H9 (cell line): ENCODE data around the gene PTCSC3. TPM values are rescaled to one million over a fixed set of nuclear protein-coding genes. Genes with fewer than 3 reads are reported as not detected.

ENCODE experiments used
- DNase-seq: peaks from one replicate; pipeline ENCODE4 v3.0.0-alpha.2; 2017
- H2AFZ ChIP-seq: one replicate; pipeline ENCODE4 v1.6.1; 2013; ENCODE audit warnings: mild to moderate bottlenecking, low read length, control low read depth, moderate library complexity
- H2AK5ac ChIP-seq: 2 replicates; pipeline ENCODE4 v1.6.1; 2013; ENCODE audit warnings: low read length, control low read depth, mixed read lengths; ENCODE audit not compliant: insufficient read length
- H2BK120ac ChIP-seq: one replicate; pipeline ENCODE4 v1.6.1; 2013; ENCODE audit warnings: low read depth, mild to moderate bottlenecking, low read length, control low read depth, inconsistent platforms; ENCODE audit not compliant: poor library complexity, severe bottlenecking
- H2BK12ac ChIP-seq: 2 replicates; pipeline ENCODE4 v1.6.1; 2013; ENCODE audit warnings: low read length, control low read depth, mixed read lengths, low read depth; ENCODE audit not compliant: insufficient read length
- H2BK15ac ChIP-seq: 2 replicates; pipeline ENCODE4 v1.6.1; 2013; ENCODE audit warnings: low read depth, low read length, control low read depth
- H2BK20ac ChIP-seq: one replicate; pipeline ENCODE4 v1.6.1; 2013; ENCODE audit warnings: low read depth, mild to moderate bottlenecking, low read length, control low read depth, inconsistent platforms; ENCODE audit not compliant: poor library complexity, severe bottlenecking
- H2BK5ac ChIP-seq: 2 replicates; pipeline ENCODE4 v1.6.1; 2013; ENCODE audit warnings: low read length, control low read depth, mixed read lengths; ENCODE audit not compliant: insufficient read length
- H3K14ac ChIP-seq: 2 replicates; pipeline ENCODE4 v1.6.1; 2013; ENCODE audit warnings: low read length, control low read depth; ENCODE audit not compliant: insufficient read depth
- H3K18ac ChIP-seq: 2 replicates; pipeline ENCODE4 v1.6.1; 2013; ENCODE audit warnings: low read depth, mild to moderate bottlenecking, mixed read lengths, low read length, control low read depth; ENCODE audit not compliant: insufficient read length
- H3K23ac ChIP-seq: 2 replicates; pipeline ENCODE4 v1.6.1; 2013; ENCODE audit warnings: low read length, control low read depth, mixed read lengths, low read depth; ENCODE audit not compliant: insufficient read length
- H3K23me2 ChIP-seq: 2 replicates; pipeline ENCODE4 v1.6.1; 2013; ENCODE audit warnings: low read depth, mild to moderate bottlenecking, mixed read lengths, low read length, control low read depth; ENCODE audit not compliant: insufficient read length, poor library complexity, severe bottlenecking
- H3K27ac ChIP-seq: 2 replicates; pipeline ENCODE4 v1.5.1; 2013; ENCODE audit warnings: low read length, control low read depth, mixed read lengths, low read depth; ENCODE audit not compliant: insufficient read length
- H3K27me3 ChIP-seq: 2 replicates; pipeline ENCODE4 v1.6.1; 2013; ENCODE audit warnings: low read length, control low read depth, inconsistent platforms; ENCODE audit not compliant: insufficient read depth
- H3K4ac ChIP-seq: 2 replicates; pipeline ENCODE4 v1.6.1; 2013; ENCODE audit warnings: low read depth, mild to moderate bottlenecking, control low read depth, inconsistent platforms, low read length, moderate library complexity
- H3K4me1 ChIP-seq: 2 replicates; pipeline ENCODE4 v1.6.1; 2013; ENCODE audit warnings: low read length, control low read depth, inconsistent platforms; ENCODE audit not compliant: insufficient read depth
- H3K4me2 ChIP-seq: 2 replicates; pipeline ENCODE4 v1.6.1; 2013; ENCODE audit warnings: low read length, control low read depth, mixed read lengths; ENCODE audit not compliant: insufficient read length, insufficient read depth
- H3K56ac ChIP-seq: 2 replicates; pipeline ENCODE4 v1.6.1; 2013; ENCODE audit warnings: low read depth, mild to moderate bottlenecking, mixed read lengths, low read length, control low read depth; ENCODE audit not compliant: insufficient read length
- H3K79me1 ChIP-seq: 2 replicates; pipeline ENCODE4 v1.6.1; 2013; ENCODE audit warnings: low read depth, mild to moderate bottlenecking, moderate library complexity, low read length, control low read depth, inconsistent platforms; ENCODE audit not compliant: insufficient read depth, poor library complexity, severe bottlenecking
- H3K79me2 ChIP-seq: 2 replicates; pipeline ENCODE4 v1.6.1; 2013; ENCODE audit warnings: low read length, control low read depth, inconsistent platforms; ENCODE audit not compliant: insufficient read depth
- H3K9ac ChIP-seq: 2 replicates; pipeline ENCODE4 v1.6.1; 2013; ENCODE audit warnings: low read length, control low read depth, mixed read lengths; ENCODE audit not compliant: insufficient read length; ENCODE audit errors: extremely low read depth
- H3K9me3 ChIP-seq: one replicate; pipeline ENCODE4 v1.6.1; 2013; ENCODE audit warnings: low read depth, low read length, inconsistent platforms; ENCODE audit not compliant: control insufficient read depth
- H3T11ph ChIP-seq: one replicate; pipeline ENCODE4 v1.6.1; 2013; ENCODE audit warnings: mild to moderate bottlenecking, low read length, control low read depth, inconsistent platforms
- H4K20me1 ChIP-seq: one replicate; pipeline ENCODE4 v1.6.1; 2013; ENCODE audit not compliant: control insufficient read depth, insufficient read length, insufficient read depth
- H4K5ac ChIP-seq: 2 replicates; pipeline ENCODE4 v1.6.1; 2013; ENCODE audit warnings: low read depth, mild to moderate bottlenecking, mixed read lengths, low read length, control low read depth; ENCODE audit not compliant: insufficient read length
- H4K8ac ChIP-seq: replicated peaks from 2 replicates; pipeline ENCODE4 v1.6.1; 2013; ENCODE audit warnings: low read length, control low read depth, mixed read lengths, low read depth; ENCODE audit not compliant: insufficient read length
- H4K91ac ChIP-seq: 2 replicates; pipeline ENCODE4 v1.6.1; 2013; ENCODE audit warnings: low read depth, mild to moderate bottlenecking, moderate library complexity, mixed read lengths, low read length, control low read depth; ENCODE audit not compliant: insufficient read length
- H3K27ac Mint-ChIP-seq, 3 experiments: 2 replicates in 2 of 3; 3 replicates in 1 of 3; pipeline ENCODE4 v1.8.0; 2020 to 2021; ENCODE audit warnings: mixed read lengths in 3 of 3, mild to moderate bottlenecking in 1 of 3, moderate library complexity in 1 of 3
- H3K27me3 Mint-ChIP-seq: 2 replicates; pipeline ENCODE4 v1.8.0; 2021; ENCODE audit warnings: low read depth, mild to moderate bottlenecking, moderate library complexity, mixed read lengths
- H3K36me3 Mint-ChIP-seq, 3 experiments: 2 replicates in 2 of 3; 3 replicates in 1 of 3; pipeline ENCODE4 v1.8.0; 2020 to 2021; ENCODE audit warnings: low read depth in 3 of 3, mixed read lengths in 3 of 3; ENCODE audit not compliant: insufficient read depth in 1 of 3
- H3K4me1 Mint-ChIP-seq, 2 experiments: 2 replicates each; pipeline ENCODE4 v1.8.0; 2020; ENCODE audit warnings: mixed read lengths in 2 of 2
- H3K4me3 Mint-ChIP-seq, 2 experiments: 2 replicates in 1 of 2; 3 replicates in 1 of 2; pipeline ENCODE4 v1.8.0; 2020 to 2021; ENCODE audit warnings: mild to moderate bottlenecking in 2 of 2, mixed read lengths in 2 of 2, moderate library complexity in 1 of 2
- H3K9me3 Mint-ChIP-seq, 2 experiments: 2 replicates in 1 of 2; 3 replicates in 1 of 2; pipeline ENCODE4 v1.8.0; 2020; ENCODE audit warnings: mild to moderate bottlenecking in 2 of 2, mixed read lengths in 2 of 2, moderate library complexity in 1 of 2
- CTCF ChIP-seq: fragments of 200-600 bp; sonication (generic); conservative IDR thresholded peaks from 3 replicates; pipeline ENCODE4 v1.8.0; 2021; ENCODE audit warnings: antibody characterized with exemption, mild to moderate bottlenecking
- WGBS: extraction: QIAGEN DNeasy Blood & Tissue Kit; methylation state at CpG from one replicate; pipeline ENCODE4 v1.1.7; 2013; ENCODE audit warnings: missing lambda C conversion rate, low lambda C conversion rate, mixed read lengths; ENCODE audit not compliant: insufficient read length; ENCODE audit errors: extremely low coverage; 5-methylcytosine and 5-hydroxymethylcytosine counted together
- total RNA-seq: library from RNA; stranded (reverse); gene quantifications from 2 replicates; pipeline ENCODE4 v1.2.1, GENCODE V29; 2021

PTCSC3 gene
- total RNA-seq, 1 experiment from 2014 or later: not detected

DNA sequence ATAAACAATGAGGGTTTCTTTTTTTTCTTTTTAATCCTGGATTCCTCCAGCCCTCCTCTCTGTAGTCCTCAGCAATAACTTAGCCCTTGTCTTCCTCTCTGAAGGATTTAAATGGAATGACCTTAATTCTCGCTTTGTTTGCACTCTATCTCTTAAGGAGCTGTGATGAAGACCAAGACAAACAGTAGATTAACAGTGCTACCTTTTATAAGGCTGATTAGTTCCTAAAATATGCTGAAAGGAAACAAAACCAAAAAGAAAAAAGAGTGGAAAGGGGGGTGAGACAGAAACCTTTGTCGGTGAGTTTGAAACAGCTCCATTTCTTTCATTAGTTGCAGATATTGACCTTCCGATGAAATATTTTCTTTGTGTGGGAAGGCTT, 38.7 kb upstream of the PTCSC3 start:
- Histone ChIP-seq H2AK5ac (no peak overlapping the region), H4K20me1 (no peaks in the 10 kb centered on the region), H3K4ac (no peak overlapping the region), H2BK20ac (no peak overlapping the region), H2BK15ac (no peak overlapping the region), H3K27me3 (no peaks in the 10 kb centered on the region), H3K4me1 (no peaks in the 10 kb centered on the region), H2AFZ (no peak overlapping the region), H4K8ac (no peak overlapping the region), H2BK12ac (no peak overlapping the region), H3K79me1 (no peaks in the 10 kb centered on the region), H3K23ac (no peak overlapping the region), H3K9me3 (no peaks in the 10 kb centered on the region), H3K14ac (no peak overlapping the region), H3T11ph (no peak overlapping the region), H2BK120ac (no peak overlapping the region), H3K27ac (no peak overlapping the region), H4K91ac (no peak overlapping the region), H2BK5ac (no peak overlapping the region), H3K9ac (no peak overlapping the region), H3K23me2 (no peaks in the 10 kb centered on the region), H3K56ac (no peak overlapping the region), H4K5ac (no peak overlapping the region), H3K18ac (no peak overlapping the region), H3K79me2 (no peaks in the 10 kb centered on the region), H3K4me2 (no peak overlapping the region)
- no CpG with 5 or more reads among the region's 3 CpGs for WGBS
- Mint-ChIP-seq H3K9me3 (no peaks in the 10 kb centered on the region), H3K4me1 (peaks cover 17 to 31% of the 10 kb centered on the region in 2 experiments), H3K36me3 (no peaks in the 10 kb centered on the region), H3K27me3 (peaks cover 4% of the 10 kb centered on the region), H3K27ac (peak overlapping the region in 2 of 3 experiments; percentile 34 to 88; a peak in 2 of 7 replicates), H3K4me3 (no peak overlapping the region)
- TF ChIP-seq CTCF: no peak
- DNase-seq: no peak
